ENCODE measurements around the gene NHEJ1.

- TF ChIP-seq CTCF (conservative IDR thresholded peaks at IDR 0.05 in 1 of 2, IDR thresholded peaks at IDR 0.05 in 1 of 2; ENCODE audit: low read depth in 1 of 2, low read length in 2 of 2): no peak
- TF ChIP-seq EZH2 (IDR thresholded peaks at IDR 0.05; ENCODE audit: low read length, missing control alignments): no peak
Measured at GRCh38 chr2:219186754-219187456, 26.3 kb upstream of the NHEJ1 start.

All from fibroblast of lung (primary cell).